Superior temporal gyrus (tissue), 1 donor: ENCODE results near the gene IMP3.

Experiments
- DNase-seq: peaks from one replicate; pipeline ENCODE4 v3.0.0-alpha.2; 2016; ENCODE audit errors: extremely low spot score

Gene IMP3

DNA sequence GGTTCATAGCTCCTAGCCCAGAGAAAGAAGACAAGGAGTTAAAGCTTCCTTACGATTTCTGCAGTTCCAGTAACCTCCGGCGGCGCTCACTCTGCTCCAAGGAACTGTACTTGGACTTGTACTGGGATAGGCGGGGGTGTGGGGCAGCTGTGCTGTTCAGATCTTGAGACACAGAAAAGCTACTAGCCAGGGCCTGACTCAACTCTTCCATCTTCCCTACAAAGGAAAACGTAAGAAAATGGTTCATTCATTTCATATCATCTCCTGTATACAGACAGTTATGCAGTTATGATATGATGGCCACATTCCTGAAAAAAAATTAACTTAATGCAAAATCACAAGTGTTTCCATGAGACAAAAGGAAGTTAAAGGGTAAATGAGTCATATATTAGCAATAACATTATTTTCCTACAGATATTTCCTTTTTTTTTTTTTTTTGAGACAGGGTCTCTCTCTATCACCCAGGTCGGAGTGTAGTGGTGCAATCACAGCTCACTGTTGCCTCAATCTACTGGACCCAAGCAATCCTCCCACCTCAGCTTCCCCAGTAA is 19.1 kb downstream of the IMP3 start:
- DNase-seq: no peak

DNA sequence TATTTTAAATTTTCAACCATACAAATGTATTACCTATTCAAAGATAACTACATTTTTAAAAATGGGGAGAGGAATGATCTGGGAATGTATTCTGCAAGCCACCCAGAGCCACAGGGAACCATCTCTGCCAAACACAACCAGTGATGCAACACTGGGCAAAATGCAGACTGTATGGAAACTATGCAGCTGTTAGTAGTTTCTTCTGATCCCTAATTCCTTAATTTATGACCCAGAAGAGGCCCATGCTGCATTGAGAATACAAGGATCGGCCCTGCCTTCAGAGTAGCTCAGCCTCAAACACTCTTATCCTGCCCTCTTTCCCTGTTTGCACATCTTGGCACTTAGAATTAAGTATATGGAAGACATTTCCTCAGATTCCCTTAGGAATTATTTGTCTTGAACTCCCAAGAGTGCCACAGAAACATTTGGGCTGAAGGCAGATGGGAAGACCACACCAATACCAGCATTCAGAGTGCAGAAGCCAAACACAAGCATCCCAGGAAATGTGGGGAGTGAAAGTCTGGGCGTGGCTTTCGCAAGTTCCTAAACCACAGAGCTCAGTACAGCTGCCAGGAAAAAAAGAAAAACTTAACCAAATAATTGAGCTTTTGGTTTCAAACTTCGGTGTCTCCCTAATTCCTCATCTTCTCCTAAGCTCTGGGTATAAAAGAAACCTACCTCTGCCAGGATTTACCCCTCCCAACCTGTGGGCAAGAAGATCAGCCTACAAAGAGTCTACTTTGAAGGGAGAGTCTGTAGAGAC is 19.8 kb downstream of the IMP3 start:
- no peak for DNase-seq

DNA sequence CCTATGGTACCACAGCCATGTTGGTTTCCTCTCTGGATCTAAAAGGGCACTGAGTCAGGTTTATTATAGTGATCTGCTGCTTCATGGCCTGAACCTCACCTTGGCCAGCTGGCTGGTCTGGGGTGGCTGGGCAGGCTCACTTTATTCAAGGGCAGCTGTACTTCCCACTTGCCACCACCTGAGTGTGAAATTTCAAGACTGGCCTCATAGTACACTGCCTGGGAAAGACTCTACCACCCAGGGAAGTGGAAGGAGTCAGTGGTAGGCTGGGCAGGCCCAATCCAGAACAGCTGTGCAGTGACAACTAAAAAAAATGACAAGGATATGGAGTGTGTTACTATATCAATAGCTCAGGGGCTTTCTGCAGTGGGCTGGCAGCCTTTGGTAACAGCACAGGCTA is 23.3 kb downstream of the IMP3 start:
- DNase-seq: no peak

DNA sequence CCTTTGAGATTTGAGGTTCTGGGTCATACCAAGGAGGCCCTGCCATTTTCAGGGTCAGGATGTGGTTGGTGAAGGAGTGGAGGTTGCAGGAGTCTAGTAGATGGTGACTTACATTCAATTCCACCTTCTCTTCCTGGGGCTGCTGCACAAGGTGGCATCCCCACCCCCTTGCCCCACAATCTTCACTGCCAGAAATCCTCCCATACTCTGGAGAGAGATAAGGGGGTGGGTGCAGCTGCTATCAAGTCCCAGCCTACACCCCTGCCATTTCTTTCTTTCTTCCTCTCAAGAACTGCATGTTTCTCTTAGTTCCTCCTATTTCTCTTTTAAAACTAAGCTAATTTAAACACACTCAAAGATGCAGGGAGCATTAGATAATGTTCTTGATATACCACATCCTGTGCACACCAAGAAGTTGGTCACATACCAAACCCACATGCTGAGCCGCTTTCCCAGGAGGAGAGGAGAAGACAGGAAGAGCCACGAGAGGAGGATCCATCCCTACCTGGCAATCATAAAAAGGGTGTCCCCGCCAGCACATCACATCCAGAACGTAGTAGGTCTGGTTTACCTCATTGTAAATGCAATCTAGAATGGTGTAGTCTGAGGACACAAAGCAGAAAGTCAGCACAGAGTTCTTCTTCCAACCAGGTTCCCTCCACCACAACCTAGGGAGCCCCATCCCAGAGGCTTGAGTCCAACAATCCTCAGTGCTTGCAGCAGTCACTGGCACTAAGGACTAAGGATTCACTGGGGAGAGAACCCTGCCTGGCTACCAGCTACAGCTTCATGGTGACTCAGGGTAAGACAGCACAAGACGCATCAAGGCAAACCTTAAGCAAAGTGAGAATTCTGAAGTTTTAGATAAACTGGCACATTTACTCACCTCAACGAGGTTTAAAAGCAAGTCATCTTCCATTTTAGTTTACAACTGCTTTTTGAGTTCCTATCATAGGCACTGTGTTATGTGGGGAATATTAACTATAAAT is 33.0 kb downstream of the IMP3 start:
- DNase-seq: no peak

DNA sequence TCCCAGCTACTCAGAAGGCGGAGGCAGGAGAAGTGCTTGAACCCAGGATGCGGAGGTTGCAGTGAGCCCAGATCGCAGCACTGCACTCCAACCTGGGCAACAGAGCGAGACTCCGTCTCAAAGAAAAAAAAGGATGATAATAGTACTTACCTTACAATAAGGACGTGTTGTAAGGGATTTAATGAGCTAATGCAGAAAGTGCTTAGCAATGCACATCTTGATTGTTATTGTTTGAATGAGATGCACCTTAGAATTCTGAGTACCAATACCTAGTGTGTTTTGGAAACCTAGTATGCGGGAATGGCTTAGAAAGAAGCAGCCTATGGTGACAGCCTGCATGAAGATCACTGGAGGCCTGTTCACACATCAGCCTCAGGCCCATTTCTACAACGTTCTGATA is 34.0 kb downstream of the IMP3 start:
- DNase-seq: no peak

DNA sequence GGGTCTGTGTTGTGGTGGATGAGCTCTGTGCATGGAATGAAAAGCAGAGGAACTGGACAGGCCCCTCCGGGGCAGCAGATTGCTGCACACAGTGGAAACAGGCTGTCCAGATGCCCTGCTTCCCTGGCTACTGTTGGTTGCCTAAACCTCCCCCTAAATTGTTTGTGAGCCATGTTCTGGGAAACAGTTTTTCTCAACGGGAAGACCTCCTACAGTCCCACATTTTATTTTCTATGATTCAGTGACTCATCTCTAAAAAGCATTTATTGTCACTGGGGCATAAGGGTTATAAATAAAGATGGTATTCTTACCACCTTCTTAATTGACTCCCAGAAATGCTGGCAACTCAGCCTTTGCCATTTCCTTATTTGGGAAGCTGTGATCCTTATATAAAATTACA is 40.6 kb downstream of the IMP3 start:
- DNase-seq: no peak

DNA sequence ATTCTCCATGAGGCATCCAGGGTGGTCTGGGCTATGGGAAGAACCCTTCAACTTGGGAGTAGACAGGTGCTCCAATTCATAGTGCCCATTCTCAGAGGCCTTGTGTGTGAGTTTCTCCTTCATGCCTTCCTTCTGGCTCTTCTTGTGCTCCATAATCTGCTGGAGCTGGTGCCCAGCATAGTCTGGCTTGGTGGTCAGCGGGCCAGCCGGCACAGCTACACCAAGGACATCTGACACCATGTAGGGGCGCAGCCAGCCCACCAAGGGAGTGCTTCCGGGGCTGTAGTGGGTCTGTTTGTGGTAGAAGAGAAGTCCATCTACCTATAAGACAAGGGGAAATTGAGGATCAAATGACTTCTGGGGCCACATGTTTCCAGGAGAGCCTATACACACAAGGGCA is 41.7 kb downstream of the IMP3 start:
- DNase-seq: no peak

DNA sequence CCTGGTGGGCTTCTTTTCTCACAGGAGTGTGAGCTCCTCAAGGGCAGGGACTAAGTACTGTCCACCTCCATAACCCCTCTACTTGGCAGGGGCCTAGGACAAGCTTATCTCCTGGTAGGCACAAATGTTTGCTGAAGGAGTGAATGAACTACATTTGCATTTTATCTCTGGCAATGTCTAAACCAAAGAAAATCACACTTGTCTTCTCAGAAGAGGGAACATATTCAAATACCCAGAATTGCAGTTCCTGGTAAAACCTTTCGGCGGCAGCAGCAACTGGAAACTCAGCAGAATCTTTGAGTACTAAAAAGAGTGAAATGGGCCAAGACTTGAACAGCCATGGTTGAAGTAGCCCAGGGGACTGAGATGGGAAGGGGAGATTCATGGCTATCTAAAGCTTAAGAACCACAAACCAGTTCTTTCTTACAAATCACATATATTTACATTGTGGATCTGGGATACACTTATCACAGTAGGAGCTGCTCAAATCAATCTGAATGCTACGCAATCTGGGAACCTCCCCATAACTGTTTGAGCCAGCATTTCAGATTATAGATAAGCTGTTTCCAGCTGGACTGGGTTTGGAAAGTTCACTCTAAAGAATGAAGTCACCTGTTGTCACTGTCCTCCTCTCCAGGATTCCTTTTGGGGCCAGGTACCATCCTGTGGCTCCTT is 42.2 kb downstream of the IMP3 start:
- no peak for DNase-seq

DNA sequence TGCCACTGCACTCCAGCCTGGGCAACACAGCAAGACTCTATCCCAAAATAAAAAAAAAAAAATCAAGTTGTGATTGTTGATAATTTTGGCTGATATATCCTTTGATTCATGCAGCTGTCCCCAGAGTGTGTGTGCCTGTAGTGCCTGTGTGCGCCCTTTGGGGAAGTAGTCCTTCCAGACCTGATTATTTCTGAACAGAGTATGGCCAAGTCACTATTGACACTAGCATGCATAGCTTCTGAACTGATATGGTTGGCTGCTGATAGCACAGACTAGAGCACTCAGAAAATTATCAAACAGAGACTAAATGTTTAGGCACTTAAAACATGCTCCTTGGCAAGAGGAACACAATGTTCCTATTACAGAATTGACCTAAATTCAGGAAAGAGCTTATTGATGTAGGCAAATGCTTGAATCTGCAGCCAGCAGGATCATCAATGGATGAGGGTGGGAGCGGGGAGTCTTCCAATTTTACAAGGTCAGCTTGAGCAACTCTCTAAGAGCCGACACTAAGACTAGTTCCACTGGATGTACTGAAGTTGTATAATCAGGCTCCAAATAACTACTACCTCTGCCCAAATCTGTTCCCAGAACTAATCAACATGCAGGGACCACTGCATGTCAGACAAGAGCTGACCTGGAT is 43.2 kb downstream of the IMP3 start:
- DNase-seq: no peak

DNA sequence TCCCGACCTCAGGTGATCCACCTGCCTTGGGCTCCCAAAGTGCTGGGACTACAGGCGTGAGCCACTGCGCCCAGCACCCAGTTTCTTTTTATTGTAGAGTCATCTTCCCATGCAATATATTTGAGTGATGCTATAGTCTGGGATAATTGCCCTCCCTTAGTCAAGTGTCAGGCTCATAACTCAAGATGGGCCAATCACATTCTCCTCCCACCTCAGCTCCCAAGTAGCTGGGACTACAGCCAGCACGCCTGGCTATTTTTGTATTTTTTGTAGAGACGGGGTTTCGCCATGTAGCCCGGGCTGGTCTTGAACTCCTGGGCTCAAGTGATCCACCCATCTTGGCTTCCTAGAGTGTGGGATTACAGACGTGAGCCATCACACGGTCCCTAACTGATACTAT is 45.7 kb downstream of the IMP3 start:
- no peak for DNase-seq

DNA sequence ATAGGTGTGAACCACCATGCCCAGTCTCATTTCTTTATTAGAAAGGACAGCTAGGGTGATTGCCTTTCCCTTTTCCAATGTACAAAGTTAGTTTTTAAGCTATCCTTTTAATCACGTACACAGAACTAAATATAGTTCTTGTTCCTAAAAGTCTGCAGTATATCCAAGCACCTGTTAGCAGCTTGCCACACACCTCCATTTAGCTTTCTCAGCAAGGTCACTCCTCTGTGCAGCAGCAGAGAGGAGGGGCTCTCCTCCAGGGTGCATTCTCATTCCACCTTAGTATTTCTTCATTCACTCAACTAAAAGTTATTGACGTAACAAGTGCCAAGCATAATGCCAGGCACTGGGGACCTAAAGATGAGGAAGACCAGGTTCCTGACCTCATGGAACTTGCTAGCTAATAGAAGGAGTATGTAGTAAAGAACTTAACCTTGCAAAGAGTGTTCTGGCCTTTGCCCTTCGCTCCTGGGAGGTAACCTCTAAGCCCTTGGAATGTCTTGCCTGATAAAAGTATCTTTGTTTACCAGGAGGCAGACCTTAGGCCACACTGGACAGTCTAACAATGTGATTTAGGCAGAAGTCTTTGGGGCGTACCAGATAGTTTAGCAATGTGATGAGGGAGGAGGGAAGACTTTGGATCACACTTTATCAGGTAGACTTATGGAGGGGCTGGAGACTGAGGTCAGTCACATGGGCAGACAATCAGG is 48.2 kb downstream of the IMP3 start:
- no peak for DNase-seq

DNA sequence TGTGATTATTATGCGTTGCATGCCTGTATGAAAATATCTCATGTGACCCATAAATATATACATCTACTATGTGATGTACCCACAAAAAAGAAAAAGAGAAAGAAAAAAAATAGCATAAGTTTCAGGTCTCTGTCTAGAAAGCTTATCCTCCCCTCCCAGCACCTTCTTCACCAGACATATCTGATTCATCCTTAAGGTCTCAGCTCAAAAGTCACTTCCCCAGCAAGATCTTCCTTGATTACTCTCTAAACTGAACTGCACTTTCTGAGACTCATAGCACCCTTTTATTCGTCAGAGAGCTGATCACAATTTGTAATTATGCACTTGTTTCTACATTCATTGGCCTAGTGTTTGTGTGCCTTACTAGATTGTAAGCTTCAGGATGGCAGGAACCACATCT is 49.8 kb downstream of the IMP3 start:
- DNase-seq: no peak
